Kidney (tissue), 14 donors: ENCODE data around the gene BRINP2. TPM values are rescaled to one million over a fixed set of nuclear protein-coding genes. Genes with fewer than 3 reads are reported as not detected.

ENCODE experiments used
- DNase-seq, 5 donors: peaks; one replicate each; pipeline ENCODE4 v3.0.0-alpha.2; 2013 to 2020
- FAIRE-seq: peaks from 2 replicates; lab custom pipeline; 2012; peaks lifted over from hg19 to GRCh38; lab: Jason Lieb, UNC
- H3K27ac ChIP-seq, 2 donors: one replicate each; pipeline ENCODE4 v1.7.0; 2013; ENCODE audit warnings: low read depth in 2 of 2, low read length in 2 of 2, inconsistent platforms in 1 of 2
- H3K27me3 ChIP-seq: one replicate; pipeline ENCODE4 v1.7.1; 2013; ENCODE audit warnings: low read length, inconsistent platforms; ENCODE audit not compliant: control insufficient read depth, insufficient read depth
- H3K36me3 ChIP-seq, 3 donors: one replicate each; pipeline versions ENCODE4 v1.7.0 to v1.7.1; 2013; ENCODE audit warnings: low read length in 3 of 3, control low read depth in 1 of 3, inconsistent platforms in 1 of 3; ENCODE audit not compliant: insufficient read depth in 3 of 3, control insufficient read depth in 2 of 3
- H3K4me1 ChIP-seq, 3 donors: one replicate each; pipeline versions ENCODE4 v1.7.0 to v1.7.1; 2013; ENCODE audit warnings: low read length in 3 of 3, inconsistent platforms in 1 of 3, low read depth in 1 of 3; ENCODE audit not compliant: control insufficient read depth in 2 of 3, insufficient read depth in 2 of 3
- H3K4me3 ChIP-seq, 3 donors: one replicate each; pipeline versions ENCODE4 v1.7.0 to v1.8.1; 2013; ENCODE audit warnings: low read length in 3 of 3, control low read depth in 1 of 3, inconsistent platforms in 1 of 3
- H3K9ac ChIP-seq, 3 donors: one replicate each; pipeline versions ENCODE4 v1.7.0 to v1.7.1; 2013; ENCODE audit warnings: low read length in 3 of 3, control low read depth in 1 of 3, inconsistent platforms in 1 of 3
- H3K9me3 ChIP-seq, 3 donors: one replicate each; pipeline versions ENCODE4 v1.7.0 to v1.7.1; 2013; ENCODE audit warnings: low read length in 3 of 3, control low read depth in 1 of 3, inconsistent platforms in 1 of 3; ENCODE audit not compliant: control insufficient read depth in 2 of 3, insufficient read depth in 1 of 3
- intact Hi-C: fragments of 100-400 bp; cut with DNase I; formaldehyde crosslinking; loops from one replicate; pipeline ENCODE4 v1.11.1; 2022
- polyA plus RNA-seq: library from polyadenylated mRNA; stranded (reverse); fragments of 350-450 nt; fragmentation: Illumina TruSeq; extraction: RNeasy Lipid Tissue Mini Kit (QIAGEN cat#74804); gene quantifications from one replicate; pipeline ENCODE4 v1.2.3, GENCODE V29; 2014; ENCODE audit warnings: low read depth, low replicate concordance; ENCODE audit not compliant: insufficient read depth
- total RNA-seq: library from RNA; stranded (reverse); fragmentation: NEBNext Ultra II Directional; extraction: Animal tissue kit (Norgen Biotek cat#: 25700); gene quantifications from one replicate; pipeline ENCODE4 v1.2.1, GENCODE V29; 2021
- TF ChIP-seq, protein P1 (sequence below): IDR thresholded peaks from 3 replicates; pipeline ENCODE4 v1.5.1; 2012; ENCODE audit warnings: mild to moderate bottlenecking, moderate library complexity, borderline replicate concordance; ENCODE audit not compliant: insufficient read depth; ENCODE audit errors: extremely low read depth
- donor health status: control.
- donor health status: control.
- donor health status: control.
- donor health status: control.
- donor health status: control.
- donor health status: DM: yes; HTN: yes; CAD: no.
- donor health status: Normal renal cell carcinoma (clear cell type).

BRINP2 gene
- total and polyA plus RNA-seq, 2 donors from 2014 or later: not detected

DNA sequence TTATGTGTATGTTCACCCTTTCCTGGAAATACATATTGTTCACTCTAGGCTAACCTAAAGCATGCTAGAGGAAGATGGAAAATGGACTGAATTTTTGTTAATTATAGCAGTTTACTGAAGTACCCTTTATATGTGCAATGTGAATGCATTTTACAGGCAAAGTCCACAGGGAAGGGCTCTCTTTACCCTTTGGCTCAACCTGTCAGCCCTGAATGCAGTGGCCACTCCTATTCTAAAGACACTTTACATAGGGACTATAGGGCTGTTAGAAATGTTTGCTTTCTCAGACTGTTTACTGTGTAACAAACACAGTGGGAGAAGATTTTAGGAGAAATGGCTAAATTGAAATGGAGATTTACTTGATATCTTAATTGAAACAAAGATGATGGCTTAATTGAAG lies 78.5 kb downstream of the BRINP2 start:
- DNase-seq (no peak), FAIRE-seq (no peak)
- Histone ChIP-seq H3K36me3 (no peaks in the 10 kb centered on the region), H3K9ac (no peak overlapping the region), H3K27me3 (no peaks in the 10 kb centered on the region), H3K27ac (no peak overlapping the region), H3K4me3 (no peak overlapping the region), H3K4me1 (no peaks in the 10 kb centered on the region), H3K9me3 (no peaks in the 10 kb centered on the region)
- intact Hi-C loops: no loop called here
- TF ChIP-seq, protein P1, sequence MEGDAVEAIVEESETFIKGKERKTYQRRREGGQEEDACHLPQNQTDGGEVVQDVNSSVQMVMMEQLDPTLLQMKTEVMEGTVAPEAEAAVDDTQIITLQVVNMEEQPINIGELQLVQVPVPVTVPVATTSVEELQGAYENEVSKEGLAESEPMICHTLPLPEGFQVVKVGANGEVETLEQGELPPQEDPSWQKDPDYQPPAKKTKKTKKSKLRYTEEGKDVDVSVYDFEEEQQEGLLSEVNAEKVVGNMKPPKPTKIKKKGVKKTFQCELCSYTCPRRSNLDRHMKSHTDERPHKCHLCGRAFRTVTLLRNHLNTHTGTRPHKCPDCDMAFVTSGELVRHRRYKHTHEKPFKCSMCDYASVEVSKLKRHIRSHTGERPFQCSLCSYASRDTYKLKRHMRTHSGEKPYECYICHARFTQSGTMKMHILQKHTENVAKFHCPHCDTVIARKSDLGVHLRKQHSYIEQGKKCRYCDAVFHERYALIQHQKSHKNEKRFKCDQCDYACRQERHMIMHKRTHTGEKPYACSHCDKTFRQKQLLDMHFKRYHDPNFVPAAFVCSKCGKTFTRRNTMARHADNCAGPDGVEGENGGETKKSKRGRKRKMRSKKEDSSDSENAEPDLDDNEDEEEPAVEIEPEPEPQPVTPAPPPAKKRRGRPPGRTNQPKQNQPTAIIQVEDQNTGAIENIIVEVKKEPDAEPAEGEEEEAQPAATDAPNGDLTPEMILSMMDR: no peak

DNA sequence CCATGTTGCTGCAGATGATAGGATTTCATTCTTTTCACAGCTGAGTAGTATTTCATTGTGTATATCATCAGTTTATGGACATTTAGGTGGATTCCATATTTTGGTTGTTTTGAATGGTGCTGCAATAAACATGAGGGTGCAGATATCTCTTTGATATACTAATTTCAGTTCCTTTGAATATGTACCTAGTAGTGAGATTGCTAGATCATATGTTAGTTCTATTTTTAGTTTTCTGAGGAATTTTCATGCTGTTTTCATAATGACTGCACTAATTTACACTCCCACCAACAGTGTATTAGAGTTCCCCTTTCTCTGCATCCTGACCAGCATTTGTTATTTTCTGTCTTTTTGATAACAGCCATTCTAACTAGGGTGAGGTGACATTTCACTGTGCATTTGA lies 82.1 kb downstream of the BRINP2 start:
- H3K9me3 ChIP-seq: no peaks in the 10 kb centered on the region
- no peak overlapping the region for H3K9ac ChIP-seq
- no peaks in the 10 kb centered on the region for H3K36me3 ChIP-seq
- no peak for FAIRE-seq
- no peak overlapping the region for H3K27ac ChIP-seq
- no peaks in the 10 kb centered on the region for H3K27me3 ChIP-seq
- DNase-seq: no peak
- intact Hi-C loops: no loop called here
- H3K4me1 ChIP-seq: peaks cover 0 to 4% (median 0%) of the 10 kb centered on the region in 3 donors
- H3K4me3 ChIP-seq: no peak overlapping the region
- TF ChIP-seq, protein P1: no peak

DNA sequence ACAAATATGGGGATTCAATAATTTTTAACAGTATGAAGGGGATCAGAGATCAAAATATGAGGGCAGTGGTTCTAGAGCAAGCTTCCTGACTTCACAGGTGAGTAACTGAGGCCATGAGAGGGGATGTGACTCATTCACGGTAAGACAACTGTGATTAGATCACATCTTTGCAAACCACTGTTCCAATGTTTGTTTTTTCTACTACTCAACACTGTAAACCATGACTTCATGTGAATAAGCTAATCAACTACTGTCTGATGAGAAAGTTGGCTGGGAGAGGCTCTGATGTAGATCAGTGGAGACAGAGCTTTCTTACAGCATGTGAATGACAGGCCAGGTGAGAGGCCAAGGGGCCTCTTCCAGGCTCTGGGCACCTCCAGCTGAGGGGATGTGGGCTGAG lies 84.7 kb downstream of the BRINP2 start:
- H3K4me3 ChIP-seq: no peak overlapping the region

More for the DNA sequence above, 84.7 kb downstream of the BRINP2 start:
- intact Hi-C loops: no loop called here
- no peak for FAIRE-seq
- Histone ChIP-seq H3K9ac (no peak overlapping the region), H3K4me1 (peaks cover 0 to 4% (median 0%) of the 10 kb centered on the region in 3 donors), H3K9me3 (no peaks in the 10 kb centered on the region), H3K36me3 (no peaks in the 10 kb centered on the region), H3K27ac (no peak overlapping the region), H3K27me3 (no peaks in the 10 kb centered on the region)
- TF ChIP-seq, protein P1: no peak
- no peak for DNase-seq
